CD14-positive monocyte (primary cell): ENCODE results near the gene GRIA1. TPM values are rescaled to one million over a fixed set of nuclear protein-coding genes. Genes with fewer than 3 reads are reported as not detected.

Experiments
- DNase-seq, 3 donors: peaks; one replicate each; pipeline ENCODE4 v3.0.0-alpha.2; 2011 to 2022
- H2AFZ ChIP-seq: 2 replicates; pipeline ENCODE4 v1.6.0; 2012; ENCODE audit warnings: mild to moderate bottlenecking, low read depth, low read length, inconsistent platforms; ENCODE audit not compliant: insufficient read depth, poor library complexity, severe bottlenecking
- H3K27ac ChIP-seq, 2 donors: 1 replicate in 1 of 2; 2 replicates in 1 of 2; pipeline ENCODE4 v1.5.1; 2012 to 2013; ENCODE audit warnings: low read length in 2 of 2, control low read depth in 1 of 2, inconsistent platforms in 1 of 2, low read depth in 1 of 2, mild to moderate bottlenecking in 1 of 2
- H3K27me3 ChIP-seq, 2 donors: one replicate each; pipeline versions ENCODE4 v1.6.0 to v1.6.1; 2011 to 2013; ENCODE audit warnings: low read length in 2 of 2; ENCODE audit not compliant: control insufficient read depth in 2 of 2, insufficient read depth in 2 of 2
- H3K36me3 ChIP-seq, 2 donors: replicated peaks in 1 of 2; 1 replicate in 1 of 2; 2 replicates in 1 of 2; pipeline versions ENCODE4 v1.5.1 to v1.6.1; 2012 to 2013; ENCODE audit warnings: low read length in 2 of 2, control low read depth in 1 of 2, inconsistent platforms in 1 of 2, mild to moderate bottlenecking in 1 of 2; ENCODE audit not compliant: insufficient read depth in 2 of 2, control insufficient read depth in 1 of 2
- H3K4me1 ChIP-seq, 2 donors: 1 replicate in 1 of 2; 2 replicates in 1 of 2; pipeline versions ENCODE4 v1.5.1 to v1.6.1; 2012 to 2013; ENCODE audit warnings: low read length in 2 of 2, control low read depth in 1 of 2, inconsistent platforms in 1 of 2, mild to moderate bottlenecking in 1 of 2, moderate library complexity in 1 of 2; ENCODE audit not compliant: insufficient read depth in 2 of 2, control insufficient read depth in 1 of 2
- H3K4me2 ChIP-seq: replicated peaks from 2 replicates; pipeline ENCODE3; 2012; ENCODE audit warnings: low read length, moderate library complexity, mild to moderate bottlenecking; ENCODE audit not compliant: poor library complexity, severe bottlenecking; ENCODE audit errors: extremely low read depth
- H3K4me3 ChIP-seq, 3 experiments: fragments of 200-600 bp in 1 of 3; sonication (generic) in 1 of 3; replicated peaks in 1 of 3; 1 replicate in 2 of 3; 2 replicates in 1 of 3; pipeline ENCODE4 v1.5.1; 2011 to 2013; ENCODE audit warnings: low read length in 3 of 3, mild to moderate bottlenecking in 3 of 3, control low read depth in 2 of 3, low read depth in 2 of 3, inconsistent platforms in 1 of 3, moderate library complexity in 1 of 3
- H3K79me2 ChIP-seq: 2 replicates; pipeline ENCODE4 v1.6.0; 2012; ENCODE audit warnings: mild to moderate bottlenecking, control low read depth, inconsistent platforms, low read length, moderate library complexity; ENCODE audit not compliant: insufficient read depth
- H3K9ac ChIP-seq: 2 replicates; pipeline ENCODE4 v1.6.0; 2017; ENCODE audit warnings: low read length, mild to moderate bottlenecking; ENCODE audit not compliant: insufficient read depth, poor library complexity, severe bottlenecking
- H3K9me3 ChIP-seq, 2 donors: replicated peaks in 1 of 2; 1 replicate in 1 of 2; 2 replicates in 1 of 2; pipeline versions ENCODE4 v1.5.1 to v1.6.1; 2012 to 2013; ENCODE audit warnings: low read length in 2 of 2, control low read depth in 1 of 2; ENCODE audit not compliant: control insufficient read depth in 1 of 2, insufficient read depth in 1 of 2
- H4K20me1 ChIP-seq: 2 replicates; pipeline ENCODE4 v1.6.0; 2012; ENCODE audit warnings: mild to moderate bottlenecking, low read length, control low read depth, moderate library complexity; ENCODE audit not compliant: insufficient read depth
- H3K27ac Mint-ChIP-seq, 7 donors: one replicate each; pipeline ENCODE4 v1.8.0; 2020; ENCODE audit warnings: mild to moderate bottlenecking in 7 of 7, mixed read lengths in 7 of 7, moderate library complexity in 6 of 7, inconsistent platforms in 2 of 7
- H3K27me3 Mint-ChIP-seq, 3 donors: one replicate each; pipeline ENCODE4 v1.8.0; 2021 to 2022; ENCODE audit warnings: low read depth in 3 of 3, mild to moderate bottlenecking in 3 of 3, mixed read lengths in 3 of 3, moderate library complexity in 3 of 3, inconsistent platforms in 1 of 3
- H3K36me3 Mint-ChIP-seq, 2 donors: one replicate each; pipeline ENCODE4 v1.8.0; 2020; ENCODE audit warnings: mixed read lengths in 2 of 2, inconsistent platforms in 1 of 2, mild to moderate bottlenecking in 1 of 2
- H3K4me1 Mint-ChIP-seq: one replicate; pipeline ENCODE4 v1.8.0; 2020; ENCODE audit warnings: mild to moderate bottlenecking, mixed read lengths
- H3K4me3 Mint-ChIP-seq, 2 donors: one replicate each; pipeline ENCODE4 v1.8.0; 2020; ENCODE audit warnings: mild to moderate bottlenecking in 2 of 2, mixed read lengths in 2 of 2, moderate library complexity in 1 of 2
- H3K9me3 Mint-ChIP-seq, 7 donors: one replicate each; pipeline ENCODE4 v1.8.0; 2020 to 2022; ENCODE audit warnings: mixed read lengths in 7 of 7, mild to moderate bottlenecking in 6 of 7, moderate library complexity in 6 of 7, inconsistent platforms in 2 of 7
- CTCF ChIP-seq: fragments of 200-600 bp; IDR thresholded peaks from one replicate; pipeline ENCODE4 v1.8.0; 2022; ENCODE audit warnings: antibody characterized with exemption, mild to moderate bottlenecking
- WGBS: methylation state at CpG from one replicate; pipeline ENCODE4 v1.1.5; 2013; ENCODE audit warnings: missing lambda C conversion rate; ENCODE audit not compliant: insufficient coverage; 5-methylcytosine and 5-hydroxymethylcytosine counted together
- intact Hi-C, 2 donors: fragments of 100-400 bp; cut with micrococcal nuclease; formaldehyde crosslinking; loops; one replicate each; pipeline versions ENCODE4 v1.15.0 to v1.15.1; 2023
- polyA plus RNA-seq, 3 donors: library from polyadenylated mRNA; depleted of rRNA in 1 of 3; unstranded in 2 of 3; stranded (reverse) in 1 of 3; fragments of 300-500 nt in 2 of 3; fragments of >200 nt in 1 of 3; fragmentation: Illumina TruSeq in 2 of 3; gene quantifications; 1 replicate in 2 of 3; 2 replicates in 1 of 3; pipeline ENCODE4 v1.2.3, GENCODE V29; 2012 to 2021

Gene GRIA1
- polyA plus RNA-seq, 3 donors, result not detected

- Histone ChIP-seq H3K27me3 (no peaks in the 10 kb centered on the region), H3K27ac (no peak overlapping the region), H3K79me2 (no peaks in the 10 kb centered on the region), H3K4me3 (no peak overlapping the region), H3K9ac (no peak overlapping the region), H3K4me1 (no peaks in the 10 kb centered on the region), H3K4me2 (no peak overlapping the region), H2AFZ (no peak overlapping the region), H3K36me3 (no peaks in the 10 kb centered on the region), H3K9me3 (peaks cover 3% of the 10 kb centered on the region in 2 donors), H4K20me1 (no peaks in the 10 kb centered on the region)
- DNase-seq, result no peak
- intact Hi-C loops, result no loop called here
- TF ChIP-seq CTCF, result no peak
- Mint-ChIP-seq H3K27me3 (peaks cover 0 to 2% (median 0%) of the 10 kb centered on the region in 3 donors), H3K4me3 (no peak overlapping the region), H3K27ac (no peak overlapping the region), H3K9me3 (peaks cover 0 to 14% (median 3%) of the 10 kb centered on the region in 7 donors), H3K36me3 (no peaks in the 10 kb centered on the region), H3K4me1 (no peaks in the 10 kb centered on the region)
- WGBS, result no CpG with 5 or more reads among the region's 5 CpGs
Measured at GRCh38 chr5:153798830-153799229, 308.4 kb downstream of the GRIA1 start.

- no peaks in the 10 kb centered on the region for H4K20me1 ChIP-seq
- H3K9me3 Mint-ChIP-seq, result peaks cover 0 to 17% (median 3%) of the 10 kb centered on the region in 7 donors
- no peaks in the 10 kb centered on the region for H3K4me1 ChIP-seq
- H3K27ac ChIP-seq, result no peak overlapping the region
- intact Hi-C loops, result no loop called here
- no peak overlapping the region for H3K9ac ChIP-seq
- H3K27me3 Mint-ChIP-seq, result peaks cover 0 to 2% (median 0%) of the 10 kb centered on the region in 3 donors
- H3K27me3 ChIP-seq, result no peaks in the 10 kb centered on the region
- no peak overlapping the region for H3K4me2 ChIP-seq
- no peaks in the 10 kb centered on the region for H3K36me3 ChIP-seq
- 100% methylated on average over 2 of the region's 2 CpGs for WGBS
- H3K9me3 ChIP-seq, result peaks cover 3% of the 10 kb centered on the region in 2 donors
- no peak for TF ChIP-seq CTCF
- H3K4me3 ChIP-seq, result no peak overlapping the region
- H3K4me1 Mint-ChIP-seq, result no peaks in the 10 kb centered on the region
- DNase-seq, result no peak
- no peak overlapping the region for H3K27ac Mint-ChIP-seq
- H3K4me3 Mint-ChIP-seq, result no peak overlapping the region
- no peak overlapping the region for H2AFZ ChIP-seq
- H3K36me3 Mint-ChIP-seq, result no peaks in the 10 kb centered on the region
- H3K79me2 ChIP-seq, result no peaks in the 10 kb centered on the region
Measured at GRCh38 chr5:153799466-153799865, 309.0 kb downstream of the GRIA1 start.
